ENCODE results near the gene SDHD. TPM values are rescaled to one million over a fixed set of nuclear protein-coding genes. Genes with fewer than 3 reads are reported as not detected.

The SDHD gene
- total RNA-seq, 4 donors from 2014 or later, result 102 to 201 (median 174) TPM

DNA sequence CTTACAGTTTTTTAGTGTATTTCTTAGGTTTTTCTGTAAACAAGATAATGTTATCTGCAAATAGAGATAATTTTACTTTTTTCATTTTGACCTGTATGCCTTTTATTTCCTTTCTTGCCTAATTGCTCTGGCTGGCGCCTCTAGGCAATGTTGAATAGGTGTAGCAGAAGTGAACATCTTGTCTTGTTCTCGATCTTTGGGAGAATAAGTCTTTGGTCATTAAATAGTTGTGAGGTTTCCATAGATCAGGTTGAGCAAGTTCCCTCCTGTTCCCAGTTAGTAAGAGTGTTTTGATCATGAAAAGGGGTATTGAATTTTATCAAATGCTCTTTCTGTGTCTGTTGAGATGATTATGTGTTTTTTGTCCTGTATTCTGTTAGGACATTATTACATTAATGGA is 36.9 kb upstream of the SDHD start:
- Histone ChIP-seq H3K4me3 (replicated peaks in 1 of 3) (no peak overlapping the region), H3K36me3 (peaks cover 44 to 45% of the 10 kb centered on the region in 2 donors), H3K4me1 (no peaks in the 10 kb centered on the region), H3K27me3 (no peaks in the 10 kb centered on the region), H3K9me3 (no peaks in the 10 kb centered on the region), H3K27ac (no peak overlapping the region)
- DNase-seq, result no peak
- TF ChIP-seq, protein P1, sequence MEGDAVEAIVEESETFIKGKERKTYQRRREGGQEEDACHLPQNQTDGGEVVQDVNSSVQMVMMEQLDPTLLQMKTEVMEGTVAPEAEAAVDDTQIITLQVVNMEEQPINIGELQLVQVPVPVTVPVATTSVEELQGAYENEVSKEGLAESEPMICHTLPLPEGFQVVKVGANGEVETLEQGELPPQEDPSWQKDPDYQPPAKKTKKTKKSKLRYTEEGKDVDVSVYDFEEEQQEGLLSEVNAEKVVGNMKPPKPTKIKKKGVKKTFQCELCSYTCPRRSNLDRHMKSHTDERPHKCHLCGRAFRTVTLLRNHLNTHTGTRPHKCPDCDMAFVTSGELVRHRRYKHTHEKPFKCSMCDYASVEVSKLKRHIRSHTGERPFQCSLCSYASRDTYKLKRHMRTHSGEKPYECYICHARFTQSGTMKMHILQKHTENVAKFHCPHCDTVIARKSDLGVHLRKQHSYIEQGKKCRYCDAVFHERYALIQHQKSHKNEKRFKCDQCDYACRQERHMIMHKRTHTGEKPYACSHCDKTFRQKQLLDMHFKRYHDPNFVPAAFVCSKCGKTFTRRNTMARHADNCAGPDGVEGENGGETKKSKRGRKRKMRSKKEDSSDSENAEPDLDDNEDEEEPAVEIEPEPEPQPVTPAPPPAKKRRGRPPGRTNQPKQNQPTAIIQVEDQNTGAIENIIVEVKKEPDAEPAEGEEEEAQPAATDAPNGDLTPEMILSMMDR (IDR thresholded peaks at IDR 0.05), result no peak
- TF ChIP-seq POLR2A (IDR thresholded peaks at IDR 0.05), result no peak
- WGBS, 2 donors, result 50% methylated on average over 2 of the region's 2 CpGs
- intact Hi-C loops (cut with DNase I), result no loop called here

DNA sequence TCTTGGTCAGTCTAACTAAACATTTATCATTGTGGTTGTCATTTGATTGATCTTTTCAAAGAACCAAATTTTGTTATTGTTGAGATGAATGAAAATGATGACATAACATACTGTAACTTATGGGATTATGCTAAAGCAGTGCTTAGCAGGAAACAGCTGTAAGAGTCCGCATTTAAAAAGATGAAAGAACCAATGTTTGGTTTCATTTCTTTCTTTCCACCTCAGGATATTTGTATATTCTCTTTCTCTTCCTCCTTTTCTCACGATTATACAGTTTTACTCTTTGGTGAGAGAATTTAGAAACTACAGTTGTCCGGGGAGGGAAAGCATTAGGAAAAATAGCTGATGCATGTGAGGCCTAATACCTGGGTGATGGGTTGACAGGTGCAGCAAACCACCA is 36.0 kb upstream of the SDHD start:
- H3K36me3 ChIP-seq, result peaks cover 34 to 36% of the 10 kb centered on the region in 2 donors

DNA sequence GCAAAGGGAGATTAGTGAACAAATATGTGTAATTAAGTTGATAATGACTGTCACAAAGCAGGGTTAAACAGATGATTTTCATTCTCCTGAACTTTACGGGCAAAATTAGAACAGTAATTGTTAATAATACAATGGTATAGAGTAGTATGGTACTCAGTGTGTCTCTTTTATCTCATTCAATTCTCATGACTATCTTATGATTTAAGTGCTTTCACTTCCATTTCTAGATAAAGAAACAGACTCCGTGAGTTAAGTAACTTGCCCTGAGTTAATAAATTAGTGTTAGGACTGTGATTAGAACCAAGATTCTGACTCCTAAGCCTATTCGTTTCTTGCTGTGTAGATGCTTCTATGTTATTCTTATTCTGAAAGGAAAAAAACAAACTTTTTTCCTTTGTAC is 34.9 kb upstream of the SDHD start:
- TF ChIP-seq, protein P1 (IDR thresholded peaks at IDR 0.05), result no peak
- no peak for TF ChIP-seq POLR2A (IDR thresholded peaks at IDR 0.05)
- intact Hi-C loops (cut with DNase I), result no loop called here
- WGBS, 2 donors, result 91 to 94% methylated on average over 3 of the region's 3 CpGs
- no peak for DNase-seq
- Histone ChIP-seq H3K27me3 (no peaks in the 10 kb centered on the region), H3K4me1 (no peaks in the 10 kb centered on the region), H3K36me3 (peaks cover 32 to 34% of the 10 kb centered on the region in 2 donors), H3K9me3 (no peaks in the 10 kb centered on the region), H3K4me3 (replicated peaks in 1 of 3) (no peak overlapping the region), H3K27ac (no peak overlapping the region)

More for the DNA sequence above, 36.0 kb upstream of the SDHD start:
- no peak for TF ChIP-seq POLR2A (IDR thresholded peaks at IDR 0.05)
- TF ChIP-seq, protein P1 (IDR thresholded peaks at IDR 0.05), result no peak
- H3K4me1 ChIP-seq, result no peaks in the 10 kb centered on the region
- intact Hi-C loops (cut with DNase I), result no loop called here
- no peak for DNase-seq
- H3K27ac ChIP-seq, result no peak overlapping the region
- no peaks in the 10 kb centered on the region for H3K27me3 ChIP-seq
- H3K9me3 ChIP-seq, result no peaks in the 10 kb centered on the region
- 89 to 92% methylated on average over 3 of the region's 3 CpGs for WGBS, 2 donors
- no peak overlapping the region for H3K4me3 ChIP-seq (replicated peaks in 1 of 3)

DNA sequence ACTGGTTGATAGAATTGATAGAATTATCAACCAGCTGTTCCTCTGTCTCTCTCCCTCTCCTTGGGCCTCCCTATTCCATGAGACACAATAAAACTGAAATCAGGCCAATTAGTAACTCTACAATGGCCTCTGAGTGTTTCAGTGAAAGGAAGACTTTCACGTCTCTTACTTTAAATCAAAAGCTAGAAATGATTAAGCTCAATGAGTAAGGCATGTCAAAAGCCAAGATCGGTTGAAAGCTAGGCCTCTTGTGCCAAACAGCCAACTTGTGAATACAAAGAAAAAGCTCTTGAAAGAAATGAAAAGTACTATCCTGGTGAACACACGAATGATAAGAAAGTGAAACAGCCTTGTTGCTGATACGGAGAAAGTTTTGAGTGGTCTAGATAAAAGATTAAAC is 29.5 kb upstream of the SDHD start:
- Histone ChIP-seq H3K27ac (no peak overlapping the region), H3K4me1 (no peaks in the 10 kb centered on the region), H3K4me3 (replicated peaks in 1 of 3) (no peak overlapping the region), H3K27me3 (no peaks in the 10 kb centered on the region), H3K9me3 (no peaks in the 10 kb centered on the region), H3K36me3 (peaks cover 42 to 48% of the 10 kb centered on the region in 2 donors)
- WGBS, 2 donors, result 86 to 92% methylated on average over 4 of the region's 4 CpGs
- intact Hi-C loops (cut with DNase I), result no loop called here
- no peak for DNase-seq
- TF ChIP-seq POLR2A (IDR thresholded peaks at IDR 0.05), result no peak
- TF ChIP-seq, protein P1 (IDR thresholded peaks at IDR 0.05), result no peak

DNA sequence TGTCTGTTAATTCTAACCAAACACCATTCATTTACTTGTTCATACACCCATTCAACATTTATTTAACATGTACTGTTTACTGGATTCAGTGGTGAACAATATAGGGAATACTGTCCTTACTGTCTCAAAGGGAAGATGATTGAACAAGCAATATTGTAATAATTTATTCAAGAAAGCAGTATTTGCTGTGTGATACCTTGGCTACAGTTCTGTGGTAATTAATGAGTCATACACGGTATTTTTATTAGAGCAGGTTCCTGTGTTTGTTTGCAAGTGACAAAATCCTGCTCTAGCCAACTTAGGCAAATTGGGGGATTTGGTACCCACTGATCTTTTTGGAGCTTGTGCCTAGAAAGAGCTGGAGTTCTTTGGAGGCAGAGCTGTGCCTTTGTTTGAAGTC is 28.6 kb upstream of the SDHD start:
- Histone ChIP-seq H3K36me3 (peaks cover 39 to 40% of the 10 kb centered on the region in 2 donors), H3K27me3 (no peaks in the 10 kb centered on the region), H3K9me3 (no peaks in the 10 kb centered on the region), H3K27ac (no peak overlapping the region), H3K4me1 (no peaks in the 10 kb centered on the region), H3K4me3 (replicated peaks in 1 of 3) (no peak overlapping the region)
- DNase-seq, result no peak
- TF ChIP-seq POLR2A (IDR thresholded peaks at IDR 0.05), result no peak
- TF ChIP-seq, protein P1 (IDR thresholded peaks at IDR 0.05), result no peak
- 80 to 89% methylated on average over 1 of the region's 1 CpG for WGBS, 2 donors
- intact Hi-C loops (cut with DNase I), result no loop called here

Measured in thyroid gland (tissue), 4 donors.